SK-N-SH treated with all-trans-retinoic acid at 6 μM for 48 hours (cell line): ENCODE measurements around the gene USP4.

Source experiments
- ESRRG ChIP-seq: fragments of 250-450 bp; sonication (Bioruptor Pico); IDR thresholded peaks from 2 replicates; pipeline ENCODE4 v1.6.1; 2021; ENCODE audit warnings: mild to moderate bottlenecking
- GLIS3 ChIP-seq: fragments of 250-450 bp; sonication (Bioruptor Pico); IDR thresholded peaks from 2 replicates; pipeline ENCODE4 v1.5.0; 2020; ENCODE audit warnings: mild to moderate bottlenecking, moderate library complexity
- RARB ChIP-seq: fragments of 250-450 bp; sonication (Bioruptor Pico); IDR thresholded peaks from 2 replicates; pipeline ENCODE4 v1.8.0; 2021; ENCODE audit warnings: mild to moderate bottlenecking, moderate library complexity
- SNAI2 ChIP-seq: fragments of 250-450 bp; sonication (Bioruptor Pico); IDR thresholded peaks from 2 replicates; pipeline ENCODE4 v1.5.0; 2020; ENCODE audit warnings: mild to moderate bottlenecking, moderate library complexity
- ZFP30 ChIP-seq: fragments of 450-650 bp; formaldehyde crosslinking; IDR thresholded peaks from 2 replicates; pipeline ENCODE4 v1.5.0; 2022; ENCODE audit warnings: mild to moderate bottlenecking, moderate library complexity
- ZNF70 ChIP-seq: fragments of 450-650 bp; formaldehyde crosslinking; IDR thresholded peaks from 2 replicates; pipeline ENCODE4 v1.5.0; 2020; ENCODE audit warnings: mild to moderate bottlenecking, moderate library complexity
- TF ChIP-seq, protein P1 (sequence below): fragments of 250-450 bp; sonication (Bioruptor Pico); IDR thresholded peaks from 2 replicates; pipeline ENCODE4 v1.8.0; 2020; ENCODE audit warnings: mild to moderate bottlenecking, moderate library complexity, borderline replicate concordance
- TF ChIP-seq, protein P2 (sequence below): fragments of 250-450 bp; sonication (Bioruptor Pico); IDR thresholded peaks from 2 replicates; pipeline ENCODE4 v1.5.1; 2020; ENCODE audit warnings: low read depth, mild to moderate bottlenecking, moderate library complexity
- TF ChIP-seq, protein P3 (sequence below): fragments of 250-450 bp; sonication (Bioruptor Pico); IDR thresholded peaks from 2 replicates; pipeline ENCODE4 v1.5.0; 2020; ENCODE audit warnings: mild to moderate bottlenecking, moderate library complexity

DNA sequence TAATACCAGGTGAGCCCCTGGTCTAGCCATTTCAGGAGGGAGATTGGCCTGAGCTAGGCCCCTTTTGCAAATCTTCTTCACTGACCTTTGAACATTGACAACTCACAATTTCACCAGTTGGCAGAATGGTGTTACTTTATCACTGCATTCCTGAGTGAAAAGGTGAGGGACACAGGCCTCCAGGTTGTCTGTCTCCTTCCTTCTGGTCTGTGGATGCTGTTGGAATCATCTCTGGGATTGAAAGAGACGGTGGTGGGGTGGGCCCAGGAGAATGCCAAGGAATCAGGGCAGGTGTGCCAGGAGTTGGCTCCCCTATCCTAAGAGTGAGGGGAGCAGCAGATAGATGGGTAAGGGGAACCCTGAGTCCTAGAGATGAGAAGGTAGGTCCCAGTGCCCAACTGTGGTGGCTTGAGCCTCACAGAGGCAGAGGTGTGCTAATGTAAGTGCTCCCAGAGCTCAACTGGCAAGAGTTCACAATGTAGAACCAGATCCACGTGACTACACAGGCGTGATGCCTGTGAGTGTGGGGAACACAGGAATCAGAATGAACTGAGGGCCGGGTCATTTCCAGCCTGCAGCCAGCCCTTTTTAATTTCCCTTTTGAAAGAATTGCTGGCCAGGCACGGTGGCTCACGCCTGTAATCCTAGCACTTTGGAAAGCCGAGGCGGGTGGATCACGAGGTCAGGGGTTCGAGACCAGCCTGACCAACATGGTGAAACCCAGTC, 74.0 kb downstream of the USP4 start:
- no peak for TF ChIP-seq ESRRG (CRISPR knock-in tag)
- no peak for TF ChIP-seq RARB
- TF ChIP-seq, protein P1, sequence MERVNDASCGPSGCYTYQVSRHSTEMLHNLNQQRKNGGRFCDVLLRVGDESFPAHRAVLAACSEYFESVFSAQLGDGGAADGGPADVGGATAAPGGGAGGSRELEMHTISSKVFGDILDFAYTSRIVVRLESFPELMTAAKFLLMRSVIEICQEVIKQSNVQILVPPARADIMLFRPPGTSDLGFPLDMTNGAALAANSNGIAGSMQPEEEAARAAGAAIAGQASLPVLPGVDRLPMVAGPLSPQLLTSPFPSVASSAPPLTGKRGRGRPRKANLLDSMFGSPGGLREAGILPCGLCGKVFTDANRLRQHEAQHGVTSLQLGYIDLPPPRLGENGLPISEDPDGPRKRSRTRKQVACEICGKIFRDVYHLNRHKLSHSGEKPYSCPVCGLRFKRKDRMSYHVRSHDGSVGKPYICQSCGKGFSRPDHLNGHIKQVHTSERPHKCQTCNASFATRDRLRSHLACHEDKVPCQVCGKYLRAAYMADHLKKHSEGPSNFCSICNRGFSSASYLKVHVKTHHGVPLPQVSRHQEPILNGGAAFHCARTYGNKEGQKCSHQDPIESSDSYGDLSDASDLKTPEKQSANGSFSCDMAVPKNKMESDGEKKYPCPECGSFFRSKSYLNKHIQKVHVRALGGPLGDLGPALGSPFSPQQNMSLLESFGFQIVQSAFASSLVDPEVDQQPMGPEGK (CRISPR knock-in tag): no peak
- TF ChIP-seq, protein P2, sequence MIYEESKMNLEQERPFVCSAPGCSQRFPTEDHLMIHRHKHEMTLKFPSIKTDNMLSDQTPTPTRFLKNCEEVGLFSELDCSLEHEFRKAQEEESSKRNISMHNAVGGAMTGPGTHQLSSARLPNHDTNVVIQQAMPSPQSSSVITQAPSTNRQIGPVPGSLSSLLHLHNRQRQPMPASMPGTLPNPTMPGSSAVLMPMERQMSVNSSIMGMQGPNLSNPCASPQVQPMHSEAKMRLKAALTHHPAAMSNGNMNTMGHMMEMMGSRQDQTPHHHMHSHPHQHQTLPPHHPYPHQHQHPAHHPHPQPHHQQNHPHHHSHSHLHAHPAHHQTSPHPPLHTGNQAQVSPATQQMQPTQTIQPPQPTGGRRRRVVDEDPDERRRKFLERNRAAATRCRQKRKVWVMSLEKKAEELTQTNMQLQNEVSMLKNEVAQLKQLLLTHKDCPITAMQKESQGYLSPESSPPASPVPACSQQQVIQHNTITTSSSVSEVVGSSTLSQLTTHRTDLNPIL (CRISPR knock-in tag): no peak
- no peak for TF ChIP-seq ZNF70 (CRISPR knock-in tag)
- no peak for TF ChIP-seq SNAI2 (CRISPR knock-in tag)
- TF ChIP-seq GLIS3 (CRISPR knock-in tag): no peak
- TF ChIP-seq ZFP30 (CRISPR knock-in tag): no peak
- TF ChIP-seq, protein P3, sequence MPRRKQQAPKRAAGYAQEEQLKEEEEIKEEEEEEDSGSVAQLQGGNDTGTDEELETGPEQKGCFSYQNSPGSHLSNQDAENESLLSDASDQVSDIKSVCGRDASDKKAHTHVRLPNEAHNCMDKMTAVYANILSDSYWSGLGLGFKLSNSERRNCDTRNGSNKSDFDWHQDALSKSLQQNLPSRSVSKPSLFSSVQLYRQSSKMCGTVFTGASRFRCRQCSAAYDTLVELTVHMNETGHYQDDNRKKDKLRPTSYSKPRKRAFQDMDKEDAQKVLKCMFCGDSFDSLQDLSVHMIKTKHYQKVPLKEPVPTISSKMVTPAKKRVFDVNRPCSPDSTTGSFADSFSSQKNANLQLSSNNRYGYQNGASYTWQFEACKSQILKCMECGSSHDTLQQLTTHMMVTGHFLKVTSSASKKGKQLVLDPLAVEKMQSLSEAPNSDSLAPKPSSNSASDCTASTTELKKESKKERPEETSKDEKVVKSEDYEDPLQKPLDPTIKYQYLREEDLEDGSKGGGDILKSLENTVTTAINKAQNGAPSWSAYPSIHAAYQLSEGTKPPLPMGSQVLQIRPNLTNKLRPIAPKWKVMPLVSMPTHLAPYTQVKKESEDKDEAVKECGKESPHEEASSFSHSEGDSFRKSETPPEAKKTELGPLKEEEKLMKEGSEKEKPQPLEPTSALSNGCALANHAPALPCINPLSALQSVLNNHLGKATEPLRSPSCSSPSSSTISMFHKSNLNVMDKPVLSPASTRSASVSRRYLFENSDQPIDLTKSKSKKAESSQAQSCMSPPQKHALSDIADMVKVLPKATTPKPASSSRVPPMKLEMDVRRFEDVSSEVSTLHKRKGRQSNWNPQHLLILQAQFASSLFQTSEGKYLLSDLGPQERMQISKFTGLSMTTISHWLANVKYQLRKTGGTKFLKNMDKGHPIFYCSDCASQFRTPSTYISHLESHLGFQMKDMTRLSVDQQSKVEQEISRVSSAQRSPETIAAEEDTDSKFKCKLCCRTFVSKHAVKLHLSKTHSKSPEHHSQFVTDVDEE (CRISPR knock-in tag): no peak
